Measurements from ENCODE around the gene PLA1A.
"Not testable (repeated sequence)": the region's sequence is repeated elsewhere in the genome, so short reads cannot be mapped to it uniquely, and the experiment has no call there.

PLA1A gene

DNA sequence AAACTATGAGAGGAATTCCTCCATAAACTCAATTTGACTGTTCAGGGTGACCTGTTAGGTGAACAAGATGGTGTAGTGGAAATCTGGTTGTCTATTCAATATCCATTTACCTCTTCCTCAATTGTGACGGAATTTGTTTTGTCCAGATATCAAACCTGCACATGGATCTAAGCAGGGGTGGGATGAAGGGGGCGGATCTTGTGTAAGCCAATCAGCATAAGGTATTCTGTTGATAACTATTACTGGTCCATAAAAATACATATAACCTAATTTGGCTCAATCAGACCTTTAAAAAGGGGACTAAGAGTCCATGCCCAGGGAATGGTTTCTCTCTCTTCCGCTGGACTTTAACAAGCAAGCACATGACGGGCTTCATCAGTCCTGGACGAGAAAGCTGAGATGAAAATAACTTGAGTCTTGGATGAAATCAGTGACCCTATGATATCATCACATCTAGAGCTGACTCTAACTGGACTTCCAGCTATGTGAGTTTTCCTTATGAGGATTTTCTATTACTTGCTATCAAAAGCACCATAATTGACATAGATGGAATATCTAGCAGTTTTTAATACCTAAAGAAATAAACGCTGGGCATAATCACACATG lies 68.4 kb downstream of the PLA1A start:
- no peak for DNase-seq

DNA sequence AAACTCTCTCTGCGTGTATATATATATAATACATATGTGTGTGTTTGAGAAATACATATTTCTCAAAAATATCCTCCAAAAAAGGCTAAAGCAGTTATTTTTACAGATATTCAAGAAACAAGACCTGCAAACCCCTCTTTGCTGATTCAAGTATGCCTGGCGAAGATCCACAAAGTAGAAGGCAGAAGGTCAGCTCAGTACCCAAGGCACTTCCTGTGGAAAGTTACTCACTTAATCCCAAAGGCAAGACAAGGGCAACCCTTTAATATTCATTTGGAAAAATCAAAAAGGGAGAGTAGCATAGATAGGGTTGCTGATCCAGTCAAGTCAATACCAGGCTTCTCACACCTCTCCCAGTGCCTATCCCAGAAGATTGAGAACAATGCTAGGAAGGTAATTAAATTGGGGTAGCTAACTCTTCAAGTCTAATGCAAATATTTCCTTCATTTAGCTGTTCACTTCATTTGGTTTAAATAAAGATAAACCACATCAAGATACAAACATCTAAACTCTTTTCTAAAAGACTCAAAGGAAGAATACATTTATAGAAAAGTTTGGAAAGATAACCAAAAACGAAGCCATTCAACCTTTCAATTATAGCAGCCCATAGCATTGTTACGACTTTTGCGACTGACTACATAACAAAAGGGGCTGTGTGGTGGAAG lies 72.4 kb downstream of the PLA1A start:
- no peak for DNase-seq

DNA sequence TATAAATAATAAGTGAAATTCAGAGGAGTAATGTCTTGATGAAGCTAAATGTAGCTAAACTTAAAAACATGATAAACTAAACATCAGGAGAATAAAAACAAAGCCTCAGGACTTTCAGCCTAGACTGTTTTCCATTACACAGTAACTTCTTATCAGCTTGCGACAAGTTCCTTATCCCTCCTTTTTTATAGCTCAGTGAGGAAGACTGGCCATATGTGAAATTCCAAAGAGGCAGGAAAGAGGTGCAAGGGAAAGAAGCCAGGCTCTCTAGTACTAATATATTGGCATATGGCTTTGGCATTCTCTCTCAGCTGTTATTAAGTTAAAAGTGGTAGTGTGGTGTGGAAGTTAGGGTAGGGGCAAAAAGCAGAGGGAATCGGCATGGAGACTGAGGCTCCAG lies 75.1 kb downstream of the PLA1A start:
- no peak for DNase-seq

DNA sequence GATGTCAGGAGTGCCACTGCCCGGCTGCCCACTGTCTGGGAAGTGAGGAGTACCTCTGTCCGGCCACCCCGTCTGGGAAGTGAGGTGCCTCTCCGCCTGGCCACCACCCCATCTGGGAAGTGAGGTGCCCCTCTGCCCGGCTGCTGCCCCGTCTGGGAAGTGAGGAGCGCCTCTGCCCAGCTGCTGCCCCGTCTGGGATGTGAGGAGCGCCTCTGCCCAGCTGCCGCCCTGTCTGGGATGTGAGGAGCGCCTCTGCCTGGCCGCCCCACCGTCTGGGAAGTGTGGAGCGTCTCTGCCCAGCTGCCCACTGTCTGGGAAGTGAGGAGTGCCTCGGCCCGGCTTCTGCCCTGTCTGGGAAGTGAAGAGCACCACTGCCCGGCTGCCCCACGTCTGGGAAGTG lies 76.2 kb downstream of the PLA1A start:
- no peak for DNase-seq

DNA sequence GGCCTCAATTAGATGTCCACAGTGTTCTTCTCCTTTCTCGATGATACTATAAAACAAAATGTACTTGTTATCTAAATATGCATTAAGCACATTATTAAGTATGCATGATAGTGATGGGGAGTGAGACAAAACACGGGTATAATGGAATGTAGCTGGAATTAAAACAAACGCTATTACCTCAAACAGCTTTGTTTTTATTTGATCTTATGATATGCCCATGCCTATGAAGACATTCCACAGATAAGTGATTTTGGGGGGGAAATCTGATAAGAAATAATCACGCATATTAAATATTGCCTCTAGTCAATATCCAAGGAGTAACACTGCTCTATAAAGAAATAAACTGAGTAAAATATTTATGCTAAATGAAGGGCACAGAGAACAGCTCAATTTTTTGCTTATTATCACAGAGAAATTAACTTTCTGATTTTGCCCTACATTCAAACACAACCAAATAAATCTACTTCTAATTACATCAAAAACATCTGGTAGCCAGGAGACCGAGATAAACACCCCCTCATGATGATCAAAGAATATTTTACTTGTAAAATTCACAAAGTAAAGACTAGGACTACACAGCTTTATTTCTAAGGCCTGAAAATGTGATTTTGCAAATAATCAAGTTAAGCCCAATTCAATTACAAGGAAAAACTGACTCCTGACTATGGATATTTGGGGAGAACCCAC lies 77.6 kb downstream of the PLA1A start:
- DNase-seq, result no peak

DNA sequence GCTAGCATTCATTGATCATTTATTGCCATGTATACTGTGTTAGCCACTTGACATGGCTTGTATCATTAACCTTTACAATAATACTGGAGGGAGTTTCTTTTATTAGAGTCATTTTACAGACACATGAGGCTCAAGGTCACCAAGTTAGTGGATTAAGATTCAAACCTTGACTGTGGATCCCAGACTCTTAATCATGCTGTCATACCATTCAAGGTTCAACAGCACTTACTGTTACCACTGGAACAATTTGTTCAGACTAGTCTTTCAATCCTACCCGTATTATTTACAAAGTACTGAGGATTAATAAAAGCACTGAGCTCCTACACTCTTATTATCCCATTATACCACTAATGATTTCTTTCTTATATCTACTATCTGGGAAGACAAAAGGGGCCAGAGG lies 78.3 kb downstream of the PLA1A start:
- no peak for DNase-seq

DNA sequence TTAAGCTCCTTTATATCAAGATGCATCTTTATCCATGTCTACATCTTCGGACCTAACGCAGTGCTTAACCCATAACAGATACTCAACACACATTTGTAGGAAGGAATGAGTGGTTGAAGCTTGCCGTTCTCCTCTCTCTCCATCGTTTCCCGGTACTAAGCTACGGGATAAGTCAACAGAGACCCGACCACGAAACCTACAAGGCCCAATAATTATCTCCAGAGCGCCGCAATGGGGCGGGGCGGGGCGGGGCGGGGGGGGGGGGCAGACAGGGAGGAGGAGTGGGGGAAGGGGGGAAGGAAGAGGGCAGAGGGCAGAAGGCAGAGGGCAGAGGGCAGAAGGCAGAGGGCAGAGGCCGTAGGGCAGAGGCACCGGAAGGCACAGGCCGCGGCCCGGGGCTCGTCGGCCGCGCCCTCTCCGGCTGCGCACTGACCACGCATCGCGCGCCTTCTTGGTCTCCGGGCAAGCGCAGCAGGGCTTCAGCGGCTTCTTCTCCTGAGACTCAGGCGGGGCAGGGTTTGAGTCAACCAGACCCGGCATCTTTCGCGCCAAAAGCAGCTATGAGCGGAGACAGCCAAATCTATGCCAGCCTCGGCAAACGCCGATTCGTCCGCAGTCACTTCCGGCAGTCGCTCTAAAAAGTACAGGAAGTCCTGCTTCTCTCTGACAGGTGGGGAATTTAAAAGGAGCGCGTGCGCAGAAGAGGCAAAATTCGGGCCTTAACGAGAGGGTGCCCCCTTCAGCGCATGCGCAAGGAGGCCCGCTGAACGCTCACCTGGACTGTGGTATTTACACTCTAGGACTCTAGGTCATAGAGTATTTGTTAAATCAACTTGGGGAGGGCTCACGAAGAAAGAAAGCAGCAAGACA lies 79.3 kb downstream of the PLA1A start, which contains the start of gene COX17:
COX17 (minus strand) TSS at position 636 of the 870 bp plus-strand sequence; CDS start at position 540, 96 bp downstream.
- peak; percentile 92 for DNase-seq

DNA sequence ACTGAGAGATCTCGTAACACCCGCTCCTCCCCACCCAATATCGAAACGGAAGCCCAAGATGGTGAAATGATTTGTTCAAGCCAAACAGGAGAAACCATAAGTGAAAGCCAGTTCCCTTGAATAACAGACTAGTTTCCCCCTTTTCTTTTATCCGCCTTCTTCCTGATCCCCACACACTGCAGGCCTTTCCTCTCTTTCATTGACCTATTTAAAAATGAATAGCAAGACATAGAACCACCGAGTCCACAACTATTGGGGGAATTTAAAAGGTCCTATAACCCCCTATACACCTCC lies 79.9 kb downstream of the PLA1A start:
- no peak for DNase-seq

DNA sequence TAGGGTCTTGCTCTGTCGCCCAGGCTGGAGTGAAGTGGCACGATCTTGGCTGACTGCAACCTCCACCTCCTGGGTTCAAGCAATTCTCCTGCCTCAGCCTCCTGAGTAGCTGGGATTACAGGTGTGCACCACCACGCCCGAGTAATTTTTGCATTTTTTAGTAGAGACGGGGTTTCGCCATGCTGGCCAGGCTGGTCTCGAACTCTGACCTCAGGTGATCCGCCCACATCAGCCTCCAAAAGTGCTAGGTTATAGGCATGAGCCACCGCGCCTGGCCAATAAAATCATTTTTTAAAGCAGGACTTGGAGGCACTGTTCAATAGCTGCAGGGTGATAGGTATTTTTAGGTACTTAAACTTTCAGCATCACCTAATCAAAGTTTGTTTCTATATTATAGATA lies 80.5 kb downstream of the PLA1A start:
- not testable (repeated sequence) for DNase-seq
